ENCODE data around the gene CLEC2A. TPM values are rescaled to one million over a fixed set of nuclear protein-coding genes. Genes with fewer than 3 reads are reported as not detected.
A peak's percentile ranks its signal among the peaks of the same experiment; 100 is the strongest.
"Not testable (repeated sequence)": the region's sequence is repeated elsewhere in the genome, so short reads cannot be mapped to it uniquely, and the experiment has no call there.

Gene CLEC2A
- total and polyA plus RNA-seq, 5 donors = not detected

DNA sequence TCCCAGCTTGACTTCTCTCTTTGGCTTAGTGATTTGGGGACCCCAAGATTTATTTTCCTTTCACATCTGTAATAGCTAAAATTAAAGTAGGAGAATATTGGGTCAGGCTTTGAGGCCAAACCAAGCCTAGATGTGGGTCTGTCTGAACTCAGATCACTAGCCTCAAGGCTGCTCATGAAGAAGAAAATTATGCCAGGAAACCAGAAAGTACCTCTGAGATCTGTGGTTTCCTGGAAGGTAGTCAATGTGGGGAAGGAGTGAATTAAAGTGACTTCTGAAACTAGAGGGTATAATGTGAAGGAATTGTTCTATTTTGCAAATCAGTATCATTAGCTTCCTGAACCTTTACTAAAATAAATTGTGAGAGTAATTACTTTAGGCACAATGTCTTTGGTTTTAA, 25.7 kb upstream of the CLEC2A start:
- Histone ChIP-seq H3K4me3 (ENCODE audit: low read length) (no peak overlapping the region), H3K27ac (ENCODE audit: low read length) (no peak overlapping the region), H3K27me3 (ENCODE audit: control insufficient read depth, insufficient read depth) (no peaks in the 10 kb centered on the region), H3K9me3 (ENCODE audit: control insufficient read depth, low read length) (no peaks in the 10 kb centered on the region), H3K4me1 (ENCODE audit: control insufficient read depth, insufficient read depth, low read length) (no peaks in the 10 kb centered on the region)
- no peak for ATAC-seq
- intact Hi-C loops (cut with DNase I) = no loop called here
- DNase-seq = no peak

DNA sequence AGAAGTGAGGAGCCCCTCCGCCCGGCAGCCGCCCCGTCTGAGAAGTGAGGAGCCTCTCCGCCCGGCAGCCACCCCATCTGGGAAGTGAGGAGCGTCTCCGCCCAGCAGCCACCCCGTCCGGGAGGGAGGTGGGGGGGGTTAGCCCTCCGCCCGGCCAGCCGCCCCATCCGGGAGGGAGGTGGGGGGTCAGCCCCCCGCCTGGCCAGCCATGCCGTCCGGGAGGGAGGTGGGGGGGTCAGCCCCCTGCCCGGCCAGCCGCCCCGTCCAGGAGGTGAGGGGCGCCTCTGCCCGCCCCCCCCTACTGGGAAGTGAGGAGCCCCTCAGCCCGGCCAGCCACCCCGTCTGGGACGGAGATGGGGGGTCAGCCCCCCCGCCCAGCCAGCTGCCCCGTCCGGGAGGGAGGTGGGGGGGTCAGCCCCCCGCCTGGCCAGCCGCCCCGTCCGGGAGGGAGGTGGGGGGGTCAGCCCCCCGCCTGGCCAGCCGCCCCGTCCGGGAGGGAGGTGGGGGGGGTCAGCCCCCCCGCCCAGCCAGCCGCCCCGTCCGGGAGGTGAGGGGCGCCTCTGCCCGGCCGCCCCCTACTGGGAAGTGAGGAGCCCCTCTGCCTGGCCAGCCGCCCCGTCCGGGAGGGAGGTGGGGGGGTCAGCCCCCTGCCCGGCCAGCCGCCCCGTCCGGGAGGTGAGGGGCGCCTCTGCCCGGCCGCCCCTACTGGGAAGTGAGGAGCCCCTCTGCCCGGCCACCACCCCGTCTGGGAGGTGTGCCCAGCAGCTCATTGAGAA, 21.0 kb upstream of the CLEC2A start:
- H3K4me1 ChIP-seq (ENCODE audit: control insufficient read depth, insufficient read depth, low read length); H3K27me3 ChIP-seq (ENCODE audit: control insufficient read depth, insufficient read depth); ATAC-seq; H3K27ac ChIP-seq (ENCODE audit: low read length); intact Hi-C loops (cut with DNase I); H3K4me3 ChIP-seq (ENCODE audit: low read length); H3K9me3 ChIP-seq (ENCODE audit: control insufficient read depth, low read length): not testable (repeated sequence)
- DNase-seq = peak in 2 of 3 donors; percentile 13 to 70
- 95% methylated on average over 30 of the region's 55 CpGs for WGBS

DNA sequence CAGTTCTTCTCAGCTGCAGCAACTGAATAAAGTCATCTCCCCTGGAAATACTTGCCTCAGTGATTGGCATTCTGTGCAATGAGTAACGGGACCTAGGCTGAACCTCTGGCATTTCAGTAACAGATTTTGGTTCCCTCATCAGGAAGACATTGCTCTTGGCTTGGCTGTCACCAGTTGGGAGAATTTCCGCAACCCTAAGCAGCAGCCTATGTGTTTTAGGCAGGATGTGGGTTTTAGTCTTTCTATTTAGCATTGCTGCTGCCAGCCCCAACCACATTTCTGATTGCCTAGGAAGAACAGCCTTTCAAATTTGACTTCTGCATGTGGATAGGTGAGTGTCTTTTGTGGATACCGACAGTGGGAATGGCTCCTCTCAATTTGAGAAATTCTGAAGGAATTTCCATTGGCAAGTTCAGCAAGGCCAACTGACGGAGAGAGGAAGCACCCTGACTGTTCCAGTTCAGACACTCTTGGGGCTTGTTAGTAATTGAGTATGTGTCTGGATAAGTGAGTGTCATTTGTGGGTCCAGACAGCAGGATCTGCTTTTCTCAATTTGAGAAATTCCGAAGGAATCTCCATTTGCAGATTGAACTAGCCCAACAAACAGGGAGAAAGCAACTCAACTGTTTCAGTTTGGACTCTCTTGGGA, 19.0 kb upstream of the CLEC2A start:
- no peaks in the 10 kb centered on the region for H3K9me3 ChIP-seq (ENCODE audit: control insufficient read depth, low read length)

DNA sequence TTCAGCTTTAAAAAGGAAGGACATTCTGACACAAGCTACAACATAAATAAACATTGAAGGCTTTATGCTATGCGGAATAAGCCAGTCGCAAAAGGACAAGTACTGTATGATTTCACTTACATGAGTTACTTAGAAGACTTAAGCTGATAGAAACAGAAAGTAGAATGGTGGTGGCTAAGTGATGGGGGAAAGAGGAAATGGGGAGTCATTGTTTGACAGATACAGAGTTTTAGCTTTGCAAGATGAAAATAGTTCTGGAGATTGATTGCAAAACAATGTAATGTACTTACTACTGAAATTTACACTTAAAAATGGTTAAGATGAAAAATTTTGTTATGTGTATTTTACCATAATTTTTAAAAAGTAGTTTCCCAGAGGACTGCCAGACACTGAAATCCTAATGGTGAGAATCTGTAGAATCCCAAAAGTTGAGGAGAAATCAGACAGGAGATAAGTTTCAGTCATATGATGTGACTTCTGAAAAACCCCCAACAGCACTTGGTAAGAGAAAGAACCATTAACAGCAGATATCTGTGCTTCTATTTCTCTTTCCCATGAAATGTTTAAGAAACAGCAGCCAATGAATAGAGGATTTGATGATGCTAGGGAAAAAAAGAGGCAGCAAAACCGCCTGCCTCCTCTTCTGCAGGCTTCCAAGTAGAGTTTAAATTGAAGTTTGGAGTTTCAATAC, 16.6 kb upstream of the CLEC2A start:
- Histone ChIP-seq H3K4me3 (ENCODE audit: low read length) (no peak overlapping the region), H3K27me3 (ENCODE audit: control insufficient read depth, insufficient read depth) (no peaks in the 10 kb centered on the region), H3K9me3 (ENCODE audit: control insufficient read depth, low read length) (no peaks in the 10 kb centered on the region), H3K27ac (ENCODE audit: low read length) (no peak overlapping the region), H3K4me1 (ENCODE audit: control insufficient read depth, insufficient read depth, low read length) (no peaks in the 10 kb centered on the region)
- no peak for DNase-seq
- WGBS = 74% methylated on average over 3 of the region's 3 CpGs
- ATAC-seq = no peak
- intact Hi-C loops (cut with DNase I) = no loop called here

More for the DNA sequence above, 19.0 kb upstream of the CLEC2A start:
- H3K27me3 ChIP-seq (ENCODE audit: control insufficient read depth, insufficient read depth) = no peaks in the 10 kb centered on the region
- no peak overlapping the region for H3K27ac ChIP-seq (ENCODE audit: low read length)
- intact Hi-C loops (cut with DNase I) = no loop called here
- no peak overlapping the region for H3K4me3 ChIP-seq (ENCODE audit: low read length)
- ATAC-seq (no peak), DNase-seq (peak in 1 of 3 donors; percentile 35)
- WGBS = 75% methylated on average over 5 of the region's 5 CpGs
- no peaks in the 10 kb centered on the region for H3K4me1 ChIP-seq (ENCODE audit: control insufficient read depth, insufficient read depth, low read length)

DNA sequence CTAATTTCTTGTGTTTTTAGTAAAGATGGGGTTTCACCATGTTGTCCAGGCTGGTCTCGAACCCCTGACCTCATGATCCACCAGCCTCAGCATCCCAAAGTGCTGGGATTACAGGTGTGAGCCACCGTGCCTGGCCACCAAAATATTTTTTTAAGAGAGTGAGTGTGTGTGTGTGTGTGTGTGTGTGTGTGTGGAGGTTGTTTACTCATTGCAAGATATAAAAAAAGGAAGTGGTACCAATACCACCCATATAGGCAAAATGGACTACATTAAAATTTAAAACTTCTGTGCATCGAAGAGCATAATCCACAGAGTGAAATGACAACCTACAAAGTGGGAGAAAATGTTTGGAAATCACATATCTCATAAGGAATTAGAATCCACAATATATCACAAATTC, 15.5 kb upstream of the CLEC2A start:
- Histone ChIP-seq H3K9me3 (ENCODE audit: control insufficient read depth, low read length) (no peaks in the 10 kb centered on the region), H3K27ac (ENCODE audit: low read length) (no peak overlapping the region), H3K4me3 (ENCODE audit: low read length) (no peak overlapping the region), H3K4me1 (ENCODE audit: control insufficient read depth, insufficient read depth, low read length) (no peaks in the 10 kb centered on the region), H3K27me3 (ENCODE audit: control insufficient read depth, insufficient read depth) (no peaks in the 10 kb centered on the region)
- WGBS = 83% methylated on average over 3 of the region's 3 CpGs
- DNase-seq (no peak), ATAC-seq (no peak)
- intact Hi-C loops (cut with DNase I) = no loop called here

DNA sequence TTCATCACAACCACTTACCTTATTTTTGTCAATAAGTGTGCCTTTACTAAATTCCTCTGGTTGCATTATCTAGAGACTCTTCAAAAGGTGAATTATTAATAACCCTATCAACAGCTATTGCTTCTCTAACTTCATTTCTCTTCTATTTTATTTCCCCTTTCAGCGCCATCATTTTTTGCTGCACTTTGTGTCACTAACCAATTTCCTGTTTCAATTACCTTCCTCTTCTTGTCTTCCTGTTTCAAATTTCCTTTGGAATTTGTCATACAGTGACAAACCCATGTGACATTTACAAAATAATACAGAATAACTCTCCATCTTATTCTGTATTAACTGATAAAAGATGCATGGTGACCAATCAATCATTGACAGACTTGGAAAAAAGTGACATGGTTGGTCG, 12.2 kb upstream of the CLEC2A start:
- H3K9me3 ChIP-seq (ENCODE audit: control insufficient read depth, low read length) = no peaks in the 10 kb centered on the region
- no peaks in the 10 kb centered on the region for H3K27me3 ChIP-seq (ENCODE audit: control insufficient read depth, insufficient read depth)
- no peak overlapping the region for H3K27ac ChIP-seq (ENCODE audit: low read length)
- ATAC-seq = no peak
- H3K4me3 ChIP-seq (ENCODE audit: low read length) = no peak overlapping the region
- intact Hi-C loops (cut with DNase I) = no loop called here
- DNase-seq = no peak
- 70% methylated on average over 2 of the region's 2 CpGs for WGBS
- no peaks in the 10 kb centered on the region for H3K4me1 ChIP-seq (ENCODE audit: control insufficient read depth, insufficient read depth, low read length)

DNA sequence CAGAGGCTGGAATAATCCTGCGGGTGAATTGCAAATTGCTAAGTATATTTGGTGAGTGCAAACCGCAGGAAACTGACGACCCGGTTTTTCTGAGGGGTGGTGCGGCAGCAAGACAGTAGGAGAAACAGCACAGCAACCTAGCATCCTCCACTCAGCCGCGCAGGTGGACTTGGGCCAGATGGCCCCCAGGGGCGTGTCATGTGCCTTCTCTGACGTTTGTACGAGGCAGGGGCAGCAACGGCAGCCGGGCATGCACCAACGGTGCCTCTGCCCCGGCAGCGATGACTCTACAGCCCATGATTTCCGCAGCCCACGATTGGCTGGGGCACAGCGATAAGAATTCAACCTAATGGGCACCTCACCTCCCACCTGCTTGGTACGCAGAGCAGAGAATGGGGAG, 11.1 kb upstream of the CLEC2A start:
- Histone ChIP-seq H3K4me3 (ENCODE audit: low read length) (no peak overlapping the region), H3K27ac (ENCODE audit: low read length) (no peak overlapping the region), H3K9me3 (ENCODE audit: control insufficient read depth, low read length) (no peaks in the 10 kb centered on the region), H3K4me1 (ENCODE audit: control insufficient read depth, insufficient read depth, low read length) (no peaks in the 10 kb centered on the region), H3K27me3 (ENCODE audit: control insufficient read depth, insufficient read depth) (no peaks in the 10 kb centered on the region)
- intact Hi-C loops (cut with DNase I) = no loop called here
- DNase-seq (no peak), ATAC-seq (no peak)
- WGBS = 52% methylated on average over 19 of the region's 19 CpGs

DNA sequence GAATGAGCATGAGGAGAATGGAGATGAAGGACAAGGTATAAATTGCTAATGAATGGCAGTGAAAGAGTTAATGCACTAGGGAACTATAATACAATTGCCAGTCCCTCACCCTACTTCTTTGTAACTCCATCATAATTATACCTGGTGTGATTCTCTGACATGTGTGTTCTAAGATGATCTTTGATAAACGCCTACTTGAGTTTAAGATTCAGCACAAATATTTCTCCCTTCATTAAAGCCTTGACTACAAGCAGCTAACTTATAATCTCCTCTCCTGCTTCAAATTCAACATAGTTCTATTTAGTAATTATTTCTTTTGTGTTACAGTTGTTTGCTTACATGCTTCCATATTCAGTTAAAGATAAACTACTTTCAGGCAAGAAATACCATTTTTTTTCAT, 9.7 kb upstream of the CLEC2A start:
- DNase-seq = no peak
- ATAC-seq = no peak
- intact Hi-C loops (cut with DNase I) = no loop called here
- Histone ChIP-seq H3K27ac (ENCODE audit: low read length) (no peak overlapping the region), H3K9me3 (ENCODE audit: control insufficient read depth, low read length) (no peaks in the 10 kb centered on the region), H3K4me1 (ENCODE audit: control insufficient read depth, insufficient read depth, low read length) (no peaks in the 10 kb centered on the region), H3K27me3 (ENCODE audit: control insufficient read depth, insufficient read depth) (no peaks in the 10 kb centered on the region), H3K4me3 (ENCODE audit: low read length) (no peak overlapping the region)
- WGBS = 84% methylated on average over 1 of the region's 1 CpG

DNA sequence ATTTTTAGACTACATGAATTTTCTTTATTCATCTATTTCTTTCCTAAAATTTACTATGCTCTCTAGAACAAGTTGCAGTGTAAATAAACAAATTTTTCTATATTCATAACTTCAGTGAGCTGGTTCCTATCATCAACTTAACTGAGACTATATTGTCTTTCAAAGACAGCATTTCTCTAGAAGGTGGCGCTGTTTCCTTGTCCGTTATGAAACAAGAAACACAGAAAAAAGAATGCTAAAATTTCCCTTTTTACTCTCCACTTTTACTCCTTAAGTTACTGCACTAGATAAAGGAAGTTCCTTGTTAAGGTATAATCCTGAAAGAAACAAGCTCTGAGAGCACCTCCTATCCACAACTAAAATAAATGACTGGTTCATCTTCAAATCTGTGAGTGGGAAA, 8.2 kb upstream of the CLEC2A start:
- no peak for ATAC-seq
- Histone ChIP-seq H3K4me3 (ENCODE audit: low read length) (no peak overlapping the region), H3K4me1 (ENCODE audit: control insufficient read depth, insufficient read depth, low read length) (no peaks in the 10 kb centered on the region), H3K27ac (ENCODE audit: low read length) (no peak overlapping the region), H3K27me3 (ENCODE audit: control insufficient read depth, insufficient read depth) (no peaks in the 10 kb centered on the region), H3K9me3 (ENCODE audit: control insufficient read depth, low read length) (no peaks in the 10 kb centered on the region)
- no peak for DNase-seq
- intact Hi-C loops (cut with DNase I) = no loop called here
- WGBS = 29% methylated on average over 2 of the region's 2 CpGs

DNA sequence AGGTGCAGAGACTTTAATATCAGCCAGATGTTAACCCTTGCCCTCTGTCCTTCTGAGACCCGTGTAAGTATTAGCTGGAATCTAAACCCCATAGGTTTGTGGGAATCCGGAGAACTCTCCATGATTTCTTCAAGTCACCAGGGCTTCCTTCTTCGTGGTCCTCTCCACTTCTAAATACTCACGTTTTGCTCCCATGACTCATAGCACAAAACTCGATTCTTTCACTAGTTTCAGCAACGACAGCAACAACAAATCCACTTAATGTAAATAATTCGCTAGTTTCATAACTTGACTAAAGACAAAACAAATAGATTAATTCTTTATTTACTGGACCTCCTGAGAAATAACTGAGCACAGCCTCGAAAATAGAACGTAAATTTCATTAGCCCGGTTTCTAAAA, 4.4 kb upstream of the CLEC2A start:
- no peaks in the 10 kb centered on the region for H3K4me1 ChIP-seq (ENCODE audit: control insufficient read depth, insufficient read depth, low read length)
- ATAC-seq (no peak), DNase-seq (no peak)
- H3K4me3 ChIP-seq (ENCODE audit: low read length) = no peak overlapping the region
- H3K9me3 ChIP-seq (ENCODE audit: control insufficient read depth, low read length) = no peaks in the 10 kb centered on the region
- no peak overlapping the region for H3K27ac ChIP-seq (ENCODE audit: low read length)
- WGBS = 76% methylated on average over 10 of the region's 10 CpGs
- intact Hi-C loops (cut with DNase I) = no loop called here
- no peaks in the 10 kb centered on the region for H3K27me3 ChIP-seq (ENCODE audit: control insufficient read depth, insufficient read depth)

DNA sequence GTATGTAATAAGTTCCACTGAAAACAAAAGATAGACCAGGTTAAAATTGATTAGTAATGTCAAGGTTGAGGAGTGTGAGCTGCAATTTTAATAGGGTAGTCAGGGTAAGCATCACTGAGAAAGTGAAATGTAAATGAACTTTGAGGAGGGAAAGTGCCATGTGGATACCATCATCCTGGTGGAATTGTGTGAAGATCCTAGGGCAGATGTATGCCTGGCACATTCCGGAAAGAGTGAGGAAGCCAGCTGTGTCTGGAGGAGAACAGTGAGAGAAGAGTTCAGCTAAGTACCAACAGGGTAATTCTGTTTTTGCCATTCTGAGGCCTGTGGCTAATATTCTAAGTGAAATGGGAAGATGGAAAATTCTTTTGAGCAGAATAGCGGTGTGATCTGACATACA, 2.9 kb upstream of the CLEC2A start:
- H3K9me3 ChIP-seq (ENCODE audit: control insufficient read depth, low read length) = no peaks in the 10 kb centered on the region
- 92% methylated on average over 2 of the region's 2 CpGs for WGBS
- no peak for DNase-seq
- H3K27ac ChIP-seq (ENCODE audit: low read length) = no peak overlapping the region
- no peak for ATAC-seq
- no peak overlapping the region for H3K4me3 ChIP-seq (ENCODE audit: low read length)
- intact Hi-C loops (cut with DNase I) = no loop called here
- H3K27me3 ChIP-seq (ENCODE audit: control insufficient read depth, insufficient read depth) = no peaks in the 10 kb centered on the region
- no peaks in the 10 kb centered on the region for H3K4me1 ChIP-seq (ENCODE audit: control insufficient read depth, insufficient read depth, low read length)
